ENCODE measurements around the gene RPL13. TPM values are rescaled to one million over a fixed set of nuclear protein-coding genes. Genes with fewer than 3 reads are reported as not detected.
A peak's percentile ranks its signal among the peaks of the same experiment; 100 is the strongest.

The RPL13 gene
- total RNA-seq, 3 donors from 2014 or later (not counting 1 experiment from before 2014, with no cell fraction given), result 1,286 to 1,549 (median 1,294) TPM

- H3K9me3 Mint-ChIP-seq, result no peaks in the 10 kb centered on the region
- Histone ChIP-seq H3K4me1 (ENCODE audit: control insufficient read depth, insufficient read depth, low read length) (peaks cover 21% of the 10 kb centered on the region), H3K27me3 (ENCODE audit: control insufficient read depth, insufficient read depth, low read length) (no peaks in the 10 kb centered on the region), H3K4me3 (ENCODE audit: low read length) (no peak overlapping the region), H3K36me3 (ENCODE audit: control insufficient read depth, insufficient read depth, low read length) (peaks cover 59% of the 10 kb centered on the region), H3K9me3 (ENCODE audit: control insufficient read depth, insufficient read depth, low read length) (no peaks in the 10 kb centered on the region), H3K27ac (ENCODE audit: low read length) (no peak overlapping the region)
- H3K27ac Mint-ChIP-seq, result no peak overlapping the region
- no peaks in the 10 kb centered on the region for H3K36me3 Mint-ChIP-seq
- DNase-seq, result no peak
- no peak for ATAC-seq
- no peak for TF ChIP-seq CTCF (IDR thresholded peaks at IDR 0.05)
- no peaks in the 10 kb centered on the region for H3K27me3 Mint-ChIP-seq (ENCODE audit: low read depth in 2 of 2)
- 94% methylated on average over 30 of the region's 31 CpGs for WGBS (ENCODE audit: insufficient coverage)
- H3K4me3 Mint-ChIP-seq, result no peak overlapping the region
- peaks cover 13 to 14% of the 10 kb centered on the region in 2 donors for H3K4me1 Mint-ChIP-seq
- intact Hi-C loops (cut with micrococcal nuclease), result no loop called here
These were observed 28.5 kb upstream of the RPL13 start for GRCh38 chr16:89531821-89532526.

- DNase-seq, result peak in 1 of 2 donors; percentile 76
- Histone ChIP-seq H3K27me3 (ENCODE audit: control insufficient read depth, insufficient read depth, low read length) (no peaks in the 10 kb centered on the region), H3K27ac (ENCODE audit: low read length) (peak overlapping the region; percentile 1), H3K4me3 (ENCODE audit: low read length) (no peak overlapping the region), H3K4me1 (ENCODE audit: control insufficient read depth, insufficient read depth, low read length) (peaks cover 21% of the 10 kb centered on the region), H3K36me3 (ENCODE audit: control insufficient read depth, insufficient read depth, low read length) (peaks cover 62% of the 10 kb centered on the region), H3K9me3 (ENCODE audit: control insufficient read depth, insufficient read depth, low read length) (no peaks in the 10 kb centered on the region)
- Mint-ChIP-seq H3K27me3 (ENCODE audit: low read depth in 2 of 2) (no peaks in the 10 kb centered on the region), H3K27ac (peak overlapping the region; percentile 44 to 58), H3K4me3 (peak overlapping the region; percentile 45), H3K36me3 (no peaks in the 10 kb centered on the region), H3K4me1 (peaks cover 13 to 14% of the 10 kb centered on the region in 2 donors), H3K9me3 (no peaks in the 10 kb centered on the region)
- 14% methylated on average over 11 of the region's 11 CpGs for WGBS (ENCODE audit: insufficient coverage)
- intact Hi-C loops (cut with micrococcal nuclease), result no loop called here
- peak; percentile 50 to 84 (median 82) for ATAC-seq
- no peak for TF ChIP-seq CTCF (IDR thresholded peaks at IDR 0.05)
These were observed 26.2 kb upstream of the RPL13 start for GRCh38 chr16:89534252-89534756.

GRCh38 chr16:89536371-89536770, 24.1 kb upstream of the RPL13 start:
- intact Hi-C loops (cut with micrococcal nuclease), result no loop called here
- H3K27me3 ChIP-seq (ENCODE audit: control insufficient read depth, insufficient read depth, low read length), result no peaks in the 10 kb centered on the region
- no peak overlapping the region for H3K4me3 Mint-ChIP-seq
- H3K4me1 Mint-ChIP-seq, result peaks cover 13 to 14% of the 10 kb centered on the region in 2 donors
- H3K4me3 ChIP-seq (ENCODE audit: low read length), result no peak overlapping the region
- no peak for TF ChIP-seq CTCF (IDR thresholded peaks at IDR 0.05)
- 99% methylated on average over 19 of the region's 24 CpGs for WGBS (ENCODE audit: insufficient coverage)
- no peak overlapping the region for H3K27ac ChIP-seq (ENCODE audit: low read length)
- H3K36me3 ChIP-seq (ENCODE audit: control insufficient read depth, insufficient read depth, low read length), result peaks cover 52% of the 10 kb centered on the region
- DNase-seq (no peak), ATAC-seq (no peak)
- no peaks in the 10 kb centered on the region for H3K9me3 ChIP-seq (ENCODE audit: control insufficient read depth, insufficient read depth, low read length)
- H3K4me1 ChIP-seq (ENCODE audit: control insufficient read depth, insufficient read depth, low read length), result peaks cover 21% of the 10 kb centered on the region
- no peaks in the 10 kb centered on the region for H3K27me3 Mint-ChIP-seq (ENCODE audit: low read depth in 2 of 2)
- no peak overlapping the region for H3K27ac Mint-ChIP-seq
- H3K9me3 Mint-ChIP-seq, result no peaks in the 10 kb centered on the region
- no peaks in the 10 kb centered on the region for H3K36me3 Mint-ChIP-seq

Data from natural killer cell (primary cell).